Mesenchymal stem cell (in vitro differentiated cells and primary cell): ENCODE measurements around the gene CCDC9B.

ENCODE experiments used
- DNase-seq: peaks from one replicate; pipeline ENCODE4 v3.0.0-alpha.2; 2013
- H2AFZ ChIP-seq: one replicate; pipeline ENCODE4 v1.6.1; 2013; ENCODE audit warnings: low read depth, mild to moderate bottlenecking, control low read depth, inconsistent platforms, low read length, moderate library complexity
- H2AK5ac ChIP-seq: 2 replicates; pipeline ENCODE4 v1.6.1; 2013; ENCODE audit warnings: low read length, moderate library complexity, mild to moderate bottlenecking, inconsistent platforms; ENCODE audit not compliant: severe bottlenecking
- H2BK120ac ChIP-seq: one replicate; pipeline ENCODE4 v1.6.1; 2013; ENCODE audit warnings: low read depth, mild to moderate bottlenecking, inconsistent platforms, low read length, moderate library complexity
- H2BK12ac ChIP-seq, 2 experiments: one replicate each; pipeline ENCODE4 v1.6.1; 2013; ENCODE audit warnings: inconsistent platforms in 2 of 2, low read length in 2 of 2, mild to moderate bottlenecking in 2 of 2, moderate library complexity in 2 of 2, control low read depth in 1 of 2
- H2BK15ac ChIP-seq: one replicate; pipeline ENCODE4 v1.6.1; 2013; ENCODE audit warnings: mild to moderate bottlenecking, low read depth, inconsistent platforms; ENCODE audit not compliant: poor library complexity, severe bottlenecking
- H2BK5ac ChIP-seq: 2 replicates; pipeline ENCODE4 v1.6.1; 2013; ENCODE audit warnings: low read depth, mild to moderate bottlenecking, low read length, control low read depth, inconsistent platforms; ENCODE audit not compliant: poor library complexity, severe bottlenecking
- H3K14ac ChIP-seq, 2 experiments: one replicate each; pipeline ENCODE4 v1.6.1; 2013; ENCODE audit warnings: inconsistent platforms in 2 of 2, low read length in 2 of 2, control low read depth in 1 of 2, mild to moderate bottlenecking in 1 of 2, moderate library complexity in 1 of 2
- H3K18ac ChIP-seq, 2 experiments: one replicate each; pipeline ENCODE4 v1.6.1; 2013; ENCODE audit warnings: inconsistent platforms in 2 of 2, low read length in 2 of 2, control low read depth in 1 of 2, low read depth in 1 of 2, mild to moderate bottlenecking in 1 of 2
- H3K23ac ChIP-seq, 2 experiments: one replicate each; pipeline ENCODE4 v1.6.1; 2013; ENCODE audit warnings: inconsistent platforms in 2 of 2, low read length in 2 of 2, mild to moderate bottlenecking in 2 of 2, moderate library complexity in 2 of 2, control low read depth in 1 of 2
- H3K27ac ChIP-seq: 2 replicates; pipeline ENCODE4 v1.5.1; 2013; ENCODE audit warnings: mild to moderate bottlenecking, moderate library complexity, low read length, control low read depth, inconsistent platforms; ENCODE audit not compliant: poor library complexity, severe bottlenecking
- H3K27me3 ChIP-seq, 2 experiments: 2 replicates each; pipeline versions ENCODE4 v1.6.1 to v1.7.0; 2013; ENCODE audit warnings: low read length in 2 of 2, mild to moderate bottlenecking in 2 of 2, moderate library complexity in 2 of 2, control low read depth in 1 of 2, inconsistent platforms in 1 of 2; ENCODE audit not compliant: control insufficient read depth in 1 of 2, insufficient read depth in 1 of 2
- H3K36me3 ChIP-seq, 2 experiments: 2 replicates each; pipeline versions ENCODE4 v1.6.1 to v1.7.0; 2013; ENCODE audit warnings: low read length in 2 of 2, control low read depth in 1 of 2, inconsistent platforms in 1 of 2, low read depth in 1 of 2, mild to moderate bottlenecking in 1 of 2; ENCODE audit not compliant: insufficient read depth in 2 of 2, control insufficient read depth in 1 of 2
- H3K4ac ChIP-seq, 2 experiments: one replicate each; pipeline ENCODE4 v1.6.1; 2013; ENCODE audit warnings: inconsistent platforms in 2 of 2, low read length in 2 of 2, mild to moderate bottlenecking in 2 of 2, moderate library complexity in 2 of 2, control low read depth in 1 of 2, low read depth in 1 of 2
- H3K4me1 ChIP-seq: 2 replicates; pipeline ENCODE4 v1.6.1; 2013; ENCODE audit warnings: low read depth, low read length, control low read depth; ENCODE audit not compliant: control insufficient read depth, insufficient read depth
- H3K4me2 ChIP-seq: 2 replicates; pipeline ENCODE4 v1.6.1; 2013; ENCODE audit warnings: low read length, mild to moderate bottlenecking, inconsistent platforms; ENCODE audit not compliant: poor library complexity, severe bottlenecking
- H3K4me3 ChIP-seq, 2 experiments: 2 replicates each; pipeline versions ENCODE4 v1.5.1 to v1.7.0; 2013; ENCODE audit warnings: low read length in 2 of 2, mild to moderate bottlenecking in 2 of 2, control low read depth in 1 of 2, low read depth in 1 of 2; ENCODE audit not compliant: insufficient read depth in 1 of 2
- H3K79me1 ChIP-seq: replicated peaks from 2 replicates; pipeline ENCODE4 v1.6.1; 2013; ENCODE audit warnings: mild to moderate bottlenecking, control low read depth, low read length, inconsistent platforms; ENCODE audit not compliant: poor library complexity, severe bottlenecking
- H3K9ac ChIP-seq: 2 replicates; pipeline ENCODE4 v1.7.0; 2013; ENCODE audit warnings: mild to moderate bottlenecking, low read length, moderate library complexity
- H3K9me3 ChIP-seq: 2 replicates; pipeline ENCODE4 v1.7.0; 2013; ENCODE audit warnings: mild to moderate bottlenecking, low read length; ENCODE audit not compliant: control insufficient read depth
- H4K8ac ChIP-seq: one replicate; pipeline ENCODE4 v1.6.1; 2013; ENCODE audit warnings: inconsistent platforms, mild to moderate bottlenecking, low read length, moderate library complexity
- H4K91ac ChIP-seq: one replicate; pipeline ENCODE4 v1.6.1; 2013; ENCODE audit warnings: mild to moderate bottlenecking, low read length, inconsistent platforms
- WGBS: methylation state at CpG from one replicate; pipeline ENCODE4 v1.1.7; 2013; ENCODE audit warnings: mixed read lengths; 5-methylcytosine and 5-hydroxymethylcytosine counted together

Gene CCDC9B

DNA sequence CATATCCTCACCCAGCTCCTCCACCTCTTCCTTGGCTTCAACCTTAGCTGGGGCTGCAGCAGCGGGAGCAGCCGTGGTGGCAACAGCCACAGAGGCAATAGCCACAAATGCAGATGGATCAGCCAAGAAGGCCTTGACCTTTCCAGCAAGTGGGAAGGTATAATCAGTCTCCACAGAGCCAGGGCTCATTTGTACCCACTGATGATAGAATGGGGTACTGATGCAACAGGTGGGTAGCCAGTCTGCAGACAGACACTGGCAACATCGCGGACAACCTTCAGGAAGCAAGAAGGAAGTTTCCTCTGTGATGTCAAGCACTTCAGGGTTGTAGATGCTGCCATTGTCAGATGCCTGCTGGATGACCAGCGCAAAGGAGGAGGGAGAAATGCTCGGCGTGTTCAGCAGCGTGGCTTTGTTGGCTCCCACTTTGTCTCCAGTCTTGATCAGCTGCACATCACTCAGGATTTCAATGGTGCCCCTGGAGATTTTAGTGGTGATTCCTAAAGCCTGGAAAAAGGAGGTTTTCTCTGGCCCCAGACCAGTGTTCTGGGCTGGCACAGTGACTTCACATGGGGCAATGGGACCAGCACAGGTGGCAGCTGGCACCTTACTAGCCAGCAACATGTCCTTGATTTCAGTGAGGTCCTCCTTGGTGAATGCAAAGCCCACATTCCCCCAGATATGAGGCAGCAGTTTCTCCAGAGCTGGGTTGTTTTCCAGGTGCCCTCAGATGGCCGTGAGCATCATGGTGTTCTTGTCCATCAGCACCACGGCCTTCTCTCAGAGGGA, 28.2 kb downstream of the CCDC9B start:
- no peaks in the 10 kb centered on the region for H3K36me3 ChIP-seq
- no peaks in the 10 kb centered on the region for H3K9me3 ChIP-seq
- H2AK5ac ChIP-seq, result no peak overlapping the region
- H3K4ac ChIP-seq, result no peak overlapping the region
- H3K4me2 ChIP-seq, result no peak overlapping the region
- no peak overlapping the region for H3K18ac ChIP-seq
- no peak overlapping the region for H3K4me3 ChIP-seq
- no peak overlapping the region for H3K27ac ChIP-seq
- H3K79me1 ChIP-seq, result no peaks in the 10 kb centered on the region
- no peak overlapping the region for H4K8ac ChIP-seq
- no peak overlapping the region for H2BK120ac ChIP-seq
- no peak overlapping the region for H4K91ac ChIP-seq
- H2BK5ac ChIP-seq, result no peak overlapping the region
- no peak overlapping the region for H3K9ac ChIP-seq
- H2BK12ac ChIP-seq, result no peak overlapping the region
- H3K14ac ChIP-seq, result no peak overlapping the region
- H3K4me1 ChIP-seq, result peaks cover 16% of the 10 kb centered on the region
- no peak overlapping the region for H2BK15ac ChIP-seq
- H3K23ac ChIP-seq, result no peak overlapping the region
- H3K27me3 ChIP-seq, result peaks cover 49 to 57% of the 10 kb centered on the region in 2 experiments
- 83% methylated on average over 10 of the region's 10 CpGs for WGBS
- no peak for DNase-seq
- H2AFZ ChIP-seq, result no peak overlapping the region

GRCh38 chr15:40310993-40311392, 29.7 kb downstream of the CCDC9B start:
- Histone ChIP-seq H2AFZ (no peak overlapping the region), H2BK5ac (no peak overlapping the region), H3K4me2 (no peak overlapping the region), H3K36me3 (no peaks in the 10 kb centered on the region), H3K4ac (no peak overlapping the region), H3K79me1 (no peaks in the 10 kb centered on the region), H3K27ac (no peak overlapping the region), H4K91ac (peak overlapping the region; percentile 25), H3K9me3 (no peaks in the 10 kb centered on the region), H3K23ac (no peak overlapping the region), H4K8ac (no peak overlapping the region), H2BK120ac (no peak overlapping the region), H2AK5ac (no peak overlapping the region), H3K4me3 (no peak overlapping the region), H3K4me1 (peaks cover 20% of the 10 kb centered on the region), H3K18ac (no peak overlapping the region), H2BK15ac (no peak overlapping the region), H3K9ac (no peak overlapping the region), H3K27me3 (peaks cover 47 to 64% of the 10 kb centered on the region in 2 experiments), H2BK12ac (peak overlapping the region in 1 of 2 experiments; percentile 73), H3K14ac (peak overlapping the region in 1 of 2 experiments; percentile 53)
- DNase-seq, result no peak
- 48% methylated on average over 3 of the region's 3 CpGs for WGBS

DNA sequence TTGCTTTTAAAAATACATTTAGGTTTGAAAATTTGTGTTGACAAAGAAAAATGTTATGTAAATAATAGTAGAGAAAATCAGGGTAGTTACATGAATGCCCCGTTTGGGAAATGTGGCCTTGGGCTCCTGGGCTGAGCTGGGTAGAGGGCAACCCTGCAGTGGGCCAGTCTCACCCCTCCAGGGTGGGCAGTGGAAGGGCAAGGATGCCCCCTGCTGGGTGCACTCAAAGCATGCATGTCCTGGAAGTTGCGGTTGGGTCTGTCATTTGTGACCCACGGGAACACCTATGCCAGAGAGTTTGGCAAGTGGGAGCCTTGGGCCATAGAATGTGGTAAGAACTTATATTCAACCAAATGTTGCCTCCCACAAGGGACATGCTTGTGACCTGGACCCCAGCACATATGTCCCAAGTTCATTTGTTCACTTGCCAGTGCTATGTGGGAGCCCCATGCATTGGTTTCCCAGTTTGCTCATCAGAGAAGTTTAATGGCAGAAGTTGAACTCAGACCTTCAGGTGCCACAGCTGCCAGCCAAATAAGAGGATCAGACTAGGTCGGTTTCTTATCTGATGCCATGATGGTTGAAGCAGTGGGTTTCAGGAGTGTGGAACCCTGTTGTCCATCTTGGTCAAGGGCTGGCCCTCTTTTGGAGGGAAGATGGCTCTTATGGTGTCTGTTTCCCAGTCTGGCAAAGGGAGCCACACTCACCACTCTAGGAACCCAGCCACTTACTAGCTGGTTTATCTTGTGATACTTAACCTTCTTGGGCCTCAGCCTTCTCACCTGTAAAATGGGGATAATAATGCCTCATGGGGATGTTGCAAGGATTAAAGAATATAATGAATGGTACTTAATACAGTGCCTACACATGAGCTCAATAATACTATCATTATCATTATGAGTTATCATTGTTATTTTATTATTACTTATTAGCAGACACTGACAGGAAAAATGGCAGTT, 30.5 kb downstream of the CCDC9B start:
- H3K4me3 ChIP-seq, result no peak overlapping the region
- H3K36me3 ChIP-seq, result no peaks in the 10 kb centered on the region
- peaks cover 20% of the 10 kb centered on the region for H3K4me1 ChIP-seq
- H2BK5ac ChIP-seq, result no peak overlapping the region
- no peak overlapping the region for H3K4me2 ChIP-seq
- 20% methylated on average over 4 of the region's 4 CpGs for WGBS
- peak; percentile 50 for DNase-seq
- H2BK12ac ChIP-seq, result no peak overlapping the region
- no peaks in the 10 kb centered on the region for H3K9me3 ChIP-seq
- H3K18ac ChIP-seq, result no peak overlapping the region
- H3K14ac ChIP-seq, result no peak overlapping the region
- H4K91ac ChIP-seq, result no peak overlapping the region
- H2BK120ac ChIP-seq, result no peak overlapping the region
- H3K4ac ChIP-seq, result no peak overlapping the region
- H2AK5ac ChIP-seq, result no peak overlapping the region
- no peak overlapping the region for H3K27ac ChIP-seq
- H2BK15ac ChIP-seq, result no peak overlapping the region
- no peaks in the 10 kb centered on the region for H3K79me1 ChIP-seq
- H3K27me3 ChIP-seq, result peaks cover 44 to 71% of the 10 kb centered on the region in 2 experiments
- no peak overlapping the region for H3K9ac ChIP-seq
- H4K8ac ChIP-seq, result no peak overlapping the region
- H2AFZ ChIP-seq, result no peak overlapping the region
- no peak overlapping the region for H3K23ac ChIP-seq

DNA sequence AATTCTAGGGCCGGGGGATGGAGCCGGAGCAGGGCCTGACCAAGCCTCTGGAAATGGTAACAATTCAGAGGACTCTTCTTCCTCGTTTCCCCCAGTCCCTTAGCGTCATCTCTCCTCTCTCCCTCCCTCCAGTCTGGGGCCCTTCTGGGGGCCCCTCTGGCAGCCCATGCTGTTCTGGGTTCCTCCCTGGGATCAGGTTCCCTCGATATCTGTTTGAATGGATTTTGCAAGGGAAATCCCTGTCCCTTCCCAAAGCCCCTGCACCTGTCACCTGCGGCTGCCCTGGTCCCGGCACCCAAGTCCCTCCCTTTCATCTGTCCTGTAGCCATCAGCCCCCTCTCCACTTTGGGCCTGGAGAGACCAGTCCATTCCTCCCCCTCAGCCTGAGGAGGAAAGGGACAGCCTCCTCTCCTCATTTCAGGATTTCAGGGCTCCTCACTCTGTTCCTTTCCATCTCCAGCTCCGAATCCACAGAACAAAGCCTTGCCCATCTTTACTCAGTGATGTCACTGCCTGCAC, 31.3 kb downstream of the CCDC9B start:
- WGBS, result 61% methylated on average over 8 of the region's 8 CpGs

More for the DNA sequence above, 31.3 kb downstream of the CCDC9B start:
- Histone ChIP-seq H2BK120ac (no peak overlapping the region), H3K18ac (no peak overlapping the region), H2AK5ac (no peak overlapping the region), H3K4me2 (no peak overlapping the region), H3K9ac (no peak overlapping the region), H3K79me1 (no peaks in the 10 kb centered on the region), H2BK12ac (peak overlapping the region in 1 of 2 experiments; percentile 86), H3K4me3 (no peak overlapping the region), H2BK15ac (peak overlapping the region; percentile 49), H2AFZ (no peak overlapping the region), H3K4ac (no peak overlapping the region), H3K27ac (no peak overlapping the region), H4K91ac (peak overlapping the region; percentile 47), H2BK5ac (no peak overlapping the region), H3K4me1 (peaks cover 20% of the 10 kb centered on the region), H3K27me3 (peaks cover 42 to 77% of the 10 kb centered on the region in 2 experiments), H3K36me3 (no peaks in the 10 kb centered on the region), H3K9me3 (no peaks in the 10 kb centered on the region), H4K8ac (no peak overlapping the region), H3K14ac (no peak overlapping the region), H3K23ac (no peak overlapping the region)
- no peak for DNase-seq
